Measurements from ENCODE around the gene COL27A1. TPM values are rescaled to one million over a fixed set of nuclear protein-coding genes. Genes with fewer than 3 reads are reported as not detected.

Gene COL27A1
- total and polyA plus RNA-seq, 2 donors (not counting 3 experiments of a cell fraction or from before 2014, with no cell fraction given), result 14.7 to 49.1 TPM

DNA sequence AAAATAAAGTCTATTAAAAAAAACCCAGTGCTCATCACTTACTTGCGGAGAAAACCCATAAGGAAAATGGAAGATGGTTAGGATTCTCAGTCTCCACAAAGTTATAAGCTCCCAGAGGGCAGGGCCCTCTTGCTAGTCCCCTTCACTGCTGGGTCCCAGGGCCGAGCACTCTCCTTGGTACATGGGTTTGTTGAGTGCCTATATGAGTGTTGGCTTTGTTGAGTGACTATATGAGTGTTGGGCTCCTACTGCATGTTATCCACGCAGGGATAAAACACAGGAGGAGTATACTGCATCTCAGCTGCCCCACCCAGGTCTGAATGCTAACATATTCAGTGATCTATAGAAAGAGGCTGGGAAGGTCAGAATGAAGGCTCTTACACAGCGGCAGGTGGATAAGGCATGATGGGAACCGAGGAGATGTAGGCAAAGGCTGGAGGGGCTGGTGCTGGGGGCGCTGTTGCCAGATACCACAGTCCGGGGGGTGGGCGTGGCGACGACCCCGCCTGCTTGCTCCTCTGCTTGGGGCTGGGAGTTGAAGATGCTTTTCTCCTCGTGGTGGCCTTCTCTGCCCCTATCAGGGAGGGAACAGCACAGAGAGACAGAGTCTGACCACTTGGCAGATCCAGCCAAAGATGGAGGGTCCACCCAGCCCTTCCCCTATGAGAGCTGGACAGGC lies 186.0 kb downstream of the COL27A1 start:
- peaks cover 0 to 47% of the 10 kb centered on the region in 2 experiments for H3K36me3 ChIP-seq (ENCODE audit: control insufficient read depth in 2 of 2, extremely low read depth in 1 of 2, insufficient read depth in 2 of 2, low read length in 2 of 2)
- no peak overlapping the region for H3K9ac ChIP-seq (replicated peaks; ENCODE audit: extremely low read depth, insufficient read depth, low read length)
- no peak for TF ChIP-seq POLR2A (IDR thresholded peaks at IDR 0.05; ENCODE audit: low read depth, low read length)
- no peak for TF ChIP-seq JUN (IDR thresholded peaks at IDR 0.05; ENCODE audit: borderline replicate concordance, insufficient read depth, insufficient read length, low read depth)
- TF ChIP-seq MYC (IDR thresholded peaks at IDR 0.05; ENCODE audit: low read depth, low read length), result no peak
- no peak for TF ChIP-seq EZH2 (IDR thresholded peaks at IDR 0.05; ENCODE audit: borderline replicate concordance, low read depth, low read length, severe bottlenecking)
- no peak for TF ChIP-seq FOS (IDR thresholded peaks at IDR 0.05; ENCODE audit: borderline replicate concordance, insufficient read depth, low read length)
- no peak for TF ChIP-seq POLR2AphosphoS5 (IDR thresholded peaks at IDR 0.05; ENCODE audit: insufficient read depth, low read depth, low read length)
- TF ChIP-seq, protein P1, sequence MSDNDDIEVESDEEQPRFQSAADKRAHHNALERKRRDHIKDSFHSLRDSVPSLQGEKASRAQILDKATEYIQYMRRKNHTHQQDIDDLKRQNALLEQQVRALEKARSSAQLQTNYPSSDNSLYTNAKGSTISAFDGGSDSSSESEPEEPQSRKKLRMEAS (IDR thresholded peaks at IDR 0.05; ENCODE audit: insufficient read depth, insufficient read length), result no peak
- TF ChIP-seq GATA2 (IDR thresholded peaks at IDR 0.05; ENCODE audit: insufficient read depth, insufficient read length, low read depth, low read length), result no peak
- TF ChIP-seq, protein P2, sequence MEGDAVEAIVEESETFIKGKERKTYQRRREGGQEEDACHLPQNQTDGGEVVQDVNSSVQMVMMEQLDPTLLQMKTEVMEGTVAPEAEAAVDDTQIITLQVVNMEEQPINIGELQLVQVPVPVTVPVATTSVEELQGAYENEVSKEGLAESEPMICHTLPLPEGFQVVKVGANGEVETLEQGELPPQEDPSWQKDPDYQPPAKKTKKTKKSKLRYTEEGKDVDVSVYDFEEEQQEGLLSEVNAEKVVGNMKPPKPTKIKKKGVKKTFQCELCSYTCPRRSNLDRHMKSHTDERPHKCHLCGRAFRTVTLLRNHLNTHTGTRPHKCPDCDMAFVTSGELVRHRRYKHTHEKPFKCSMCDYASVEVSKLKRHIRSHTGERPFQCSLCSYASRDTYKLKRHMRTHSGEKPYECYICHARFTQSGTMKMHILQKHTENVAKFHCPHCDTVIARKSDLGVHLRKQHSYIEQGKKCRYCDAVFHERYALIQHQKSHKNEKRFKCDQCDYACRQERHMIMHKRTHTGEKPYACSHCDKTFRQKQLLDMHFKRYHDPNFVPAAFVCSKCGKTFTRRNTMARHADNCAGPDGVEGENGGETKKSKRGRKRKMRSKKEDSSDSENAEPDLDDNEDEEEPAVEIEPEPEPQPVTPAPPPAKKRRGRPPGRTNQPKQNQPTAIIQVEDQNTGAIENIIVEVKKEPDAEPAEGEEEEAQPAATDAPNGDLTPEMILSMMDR (IDR thresholded peaks at IDR 0.05; ENCODE audit: extremely low read depth in 1 of 2, insufficient read depth in 1 of 2, low read depth in 1 of 2, low read length in 2 of 2), result no peak
- no peak overlapping the region for H3K4me3 ChIP-seq (replicated peaks in 1 of 3; ENCODE audit: insufficient read depth in 1 of 3, low read depth in 1 of 3, low read length in 3 of 3)
- no peaks in the 10 kb centered on the region for H4K20me1 ChIP-seq (replicated peaks; ENCODE audit: control insufficient read depth, extremely low read depth, insufficient read depth, low read length)
- BruUV-seq (replicated peaks), result no TSS peak
- intact Hi-C loops (cut with micrococcal nuclease), result no loop called here
- no peak overlapping the region for H3K27ac ChIP-seq (ENCODE audit: insufficient read depth, low read depth, low read length)
- CTCF ChIA-PET, result no interaction called here
- no peaks in the 10 kb centered on the region for H3K4me1 ChIP-seq (ENCODE audit: control insufficient read depth, extremely low read depth, insufficient read depth, low read length)
- DNase-seq (ENCODE audit: low read depth, low spot score) (no peak), FAIRE-seq (no peak)
- no peaks in the 10 kb centered on the region for H3K79me2 ChIP-seq (ENCODE audit: control insufficient read depth, insufficient read depth, low read length)
- POLR2A ChIA-PET, result no interaction called here
- dilution Hi-C loops (cut with MboI; ENCODE audit: extremely low pct_ligation_motif_present, low sequenced_read_pairs), result no loop called here
- H3K4me2 ChIP-seq (ENCODE audit: insufficient read depth, low read length), result no peak overlapping the region
- no peaks in the 10 kb centered on the region for H3K9me3 ChIP-seq (replicated peaks; ENCODE audit: control insufficient read depth, insufficient read depth, low read length)
- H3K9me1 ChIP-seq (replicated peaks; ENCODE audit: control insufficient read depth, extremely low read depth, insufficient read depth, low read length), result no peaks in the 10 kb centered on the region
- H2AFZ ChIP-seq (ENCODE audit: low read depth, low read length), result no peak overlapping the region
- no peaks in the 10 kb centered on the region for H3K27me3 ChIP-seq (ENCODE audit: control insufficient read depth in 2 of 2, insufficient read depth in 2 of 2, low read length in 2 of 2)

Measured in endothelial cell of umbilical vein (primary cell).